SK-N-SH treated with all-trans-retinoic acid at 6 μM for 48 hours (cell line): Measurements from ENCODE around the gene MDFIC.

ENCODE experiments used
- ARNTL ChIP-seq: fragments of 450-650 bp; formaldehyde crosslinking; IDR thresholded peaks from 2 replicates; pipeline ENCODE4 v1.5.0; 2020; ENCODE audit warnings: low read depth, mild to moderate bottlenecking, moderate library complexity, borderline replicate concordance
- BACH2 ChIP-seq: fragments of 250-450 bp; sonication (Bioruptor Pico); IDR thresholded peaks from 2 replicates; pipeline ENCODE4 v1.9.0; 2021; ENCODE audit warnings: mild to moderate bottlenecking, borderline replicate concordance
- ZNF70 ChIP-seq: fragments of 450-650 bp; formaldehyde crosslinking; IDR thresholded peaks from 2 replicates; pipeline ENCODE4 v1.5.0; 2020; ENCODE audit warnings: mild to moderate bottlenecking, moderate library complexity

DNA sequence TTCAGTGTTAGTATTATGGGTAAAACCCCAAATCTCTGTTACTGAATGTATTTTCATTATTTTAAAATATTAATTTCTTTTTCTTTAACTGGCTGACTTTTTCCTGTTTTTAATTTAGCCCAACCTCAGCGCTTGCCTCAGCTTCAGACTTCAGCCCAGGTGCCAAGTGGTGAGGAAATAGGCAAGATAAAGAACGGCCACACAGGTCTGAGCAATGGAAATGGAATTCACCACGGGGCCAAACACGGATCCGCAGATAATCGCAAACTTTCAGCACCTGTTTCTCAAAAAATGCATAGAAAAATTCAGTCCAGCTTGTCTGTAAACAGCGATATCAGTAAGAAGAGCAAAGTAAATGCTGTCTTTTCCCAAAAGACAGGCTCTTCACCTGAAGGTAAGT is 57.5 kb downstream of the MDFIC start:
- TF ChIP-seq ARNTL (CRISPR knock-in tag) (no peak), BACH2 (CRISPR knock-in tag) (no peak), ZNF70 (CRISPR knock-in tag) (no peak)
